OCI-LY1 (cell line): Measurements from ENCODE around the gene SLC36A4.
"Not testable (repeated sequence)": the region's sequence is repeated elsewhere in the genome, so short reads cannot be mapped to it uniquely, and the experiment has no call there.

ENCODE experiments used
- H2AFZ ChIP-seq: fragments of 200-600 bp; sonication (generic), shearing (Covaris generic); 2 replicates; pipeline ENCODE4 v1.6.0; 2014; ENCODE audit warnings: antibody characterized with exemption, mild to moderate bottlenecking, low read length
- H3F3A ChIP-seq: fragments of 200-600 bp; sonication (generic), shearing (Covaris generic); 2 replicates; pipeline ENCODE4 v1.6.0; 2014; ENCODE audit warnings: mild to moderate bottlenecking, antibody characterized with exemption, low read length, moderate library complexity; ENCODE audit not compliant: insufficient read depth
- H3K27ac ChIP-seq: fragments of 200-600 bp; sonication (generic); 2 replicates; pipeline ENCODE4 v1.5.1; 2014; ENCODE audit warnings: low read length, mixed run types, mild to moderate bottlenecking, low read depth; ENCODE audit not compliant: poor library complexity, severe bottlenecking
- H3K27me3 ChIP-seq: fragments of 200-600 bp; sonication (generic); 2 replicates; pipeline ENCODE4 v1.6.0; 2014; ENCODE audit warnings: antibody characterized with exemption, mild to moderate bottlenecking, low read length, moderate library complexity; ENCODE audit not compliant: insufficient read depth
- H3K36me3 ChIP-seq: fragments of 200-600 bp; sonication (generic); 2 replicates; pipeline ENCODE4 v1.6.1; 2014; ENCODE audit warnings: mild to moderate bottlenecking, antibody characterized with exemption, low read length, moderate library complexity, mixed read lengths; ENCODE audit not compliant: insufficient read depth
- H3K4me1 ChIP-seq: fragments of 200-600 bp; sonication (generic); 2 replicates; pipeline ENCODE4 v1.5.1; 2014; ENCODE audit warnings: mild to moderate bottlenecking, low read length, moderate library complexity; ENCODE audit not compliant: insufficient read depth, severe bottlenecking
- H3K4me2 ChIP-seq: fragments of 200-600 bp; sonication (generic), shearing (Covaris generic); 2 replicates; pipeline ENCODE4 v1.6.1; 2014; ENCODE audit warnings: low read length
- H3K4me3 ChIP-seq: fragments of 200-600 bp; sonication (generic); 2 replicates; pipeline ENCODE4 v1.5.1; 2014; ENCODE audit warnings: low read length, low read depth, mild to moderate bottlenecking, mixed read lengths; ENCODE audit not compliant: poor library complexity, severe bottlenecking
- H3K79me2 ChIP-seq: fragments of 200-600 bp; shearing (Covaris generic); 2 replicates; pipeline ENCODE4 v1.6.1; 2016; ENCODE audit warnings: mixed run types, low read length, mixed read lengths; ENCODE audit not compliant: insufficient read depth
- H3K9ac ChIP-seq: fragments of 200-600 bp; sonication (generic), shearing (Covaris generic); 2 replicates; pipeline ENCODE4 v1.6.1; 2014; ENCODE audit warnings: mild to moderate bottlenecking, low read length, mixed read lengths
- H3K9me2 ChIP-seq: fragments of 200-600 bp; sonication (generic), shearing (Covaris generic); 2 replicates; pipeline ENCODE4 v1.6.1; 2014; ENCODE audit warnings: low read depth, mild to moderate bottlenecking, low read length, mixed read lengths
- H3K9me3 ChIP-seq: fragments of 200-600 bp; shearing (Covaris generic); 2 replicates; pipeline ENCODE4 v1.6.1; 2014; ENCODE audit warnings: low read length, mixed read lengths
- H4K20me1 ChIP-seq: fragments of 200-600 bp; sonication (generic), shearing (Covaris generic); 2 replicates; pipeline ENCODE4 v1.6.0; 2016; ENCODE audit warnings: mild to moderate bottlenecking, low read length; ENCODE audit not compliant: insufficient read depth
- EZH2 ChIP-seq: fragments of 200-600 bp; sonication (generic), shearing (Covaris generic); IDR thresholded peaks from 2 replicates; pipeline ENCODE4 v1.8.0; 2017; ENCODE audit warnings: borderline replicate concordance, mixed run types, mild to moderate bottlenecking, antibody characterized with exemption, low read length, moderate library complexity, mixed read lengths
- TF ChIP-seq, protein P1 (sequence below): fragments of 200-600 bp; sonication (generic), shearing (Covaris generic); IDR thresholded peaks from 2 replicates; pipeline ENCODE4 v1.5.1; 2017; ENCODE audit warnings: mild to moderate bottlenecking, antibody characterized with exemption, low read length, moderate library complexity, mixed read lengths

SLC36A4 gene

DNA sequence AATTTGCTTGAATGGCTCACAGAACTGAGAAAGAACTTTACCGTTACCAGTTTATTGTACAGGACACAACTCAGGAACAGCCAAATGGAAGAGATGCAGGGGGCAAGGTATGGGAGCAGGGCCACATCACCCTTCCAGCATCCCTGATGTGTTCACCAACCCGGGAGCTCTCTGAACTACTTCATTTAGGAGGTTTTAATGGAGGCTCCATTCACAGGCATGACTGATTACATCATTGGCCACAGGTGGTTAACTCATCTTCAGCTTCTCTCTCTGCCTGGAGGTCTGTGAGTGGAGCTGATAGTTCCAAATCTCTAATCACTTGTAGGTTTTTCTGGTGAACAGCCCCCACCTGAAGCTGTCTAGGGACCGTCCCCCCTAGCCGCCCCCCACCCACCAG, 83.5 kb downstream of the SLC36A4 start:
- Histone ChIP-seq H3K4me2 (no peak overlapping the region), H3K4me1 (no peaks in the 10 kb centered on the region), H3K27me3 (no peaks in the 10 kb centered on the region), H3K4me3 (no peak overlapping the region), H3K9me2 (no peaks in the 10 kb centered on the region), H3K9ac (no peak overlapping the region), H4K20me1 (no peaks in the 10 kb centered on the region), H3F3A (no peaks in the 10 kb centered on the region), H3K79me2 (no peaks in the 10 kb centered on the region), H3K27ac (no peak overlapping the region), H3K9me3 (no peaks in the 10 kb centered on the region), H3K36me3 (no peaks in the 10 kb centered on the region), H2AFZ (no peak overlapping the region)
- no peak for TF ChIP-seq EZH2

DNA sequence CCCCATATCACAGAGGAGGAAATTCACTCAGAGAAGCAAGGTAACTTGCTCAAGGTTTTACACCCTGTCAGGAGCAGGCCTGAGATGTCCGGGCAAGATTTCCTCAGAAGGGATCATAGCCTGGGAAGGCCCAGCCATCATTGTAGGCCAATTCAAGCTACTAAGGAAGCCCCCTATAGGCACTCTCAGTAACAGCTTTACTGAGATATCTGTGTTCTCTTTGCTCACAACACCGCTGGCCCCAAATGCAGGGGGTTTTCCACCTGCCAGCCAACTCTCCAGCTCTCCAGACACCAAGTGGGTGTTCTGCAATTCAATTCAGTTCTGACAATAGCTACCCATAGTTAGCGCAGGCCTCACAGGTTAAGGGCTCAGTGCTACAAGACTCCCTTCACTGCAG, 84.0 kb downstream of the SLC36A4 start:
- Histone ChIP-seq H3K27ac (no peak overlapping the region), H3K27me3 (no peaks in the 10 kb centered on the region), H3K4me2 (no peak overlapping the region)

DNA sequence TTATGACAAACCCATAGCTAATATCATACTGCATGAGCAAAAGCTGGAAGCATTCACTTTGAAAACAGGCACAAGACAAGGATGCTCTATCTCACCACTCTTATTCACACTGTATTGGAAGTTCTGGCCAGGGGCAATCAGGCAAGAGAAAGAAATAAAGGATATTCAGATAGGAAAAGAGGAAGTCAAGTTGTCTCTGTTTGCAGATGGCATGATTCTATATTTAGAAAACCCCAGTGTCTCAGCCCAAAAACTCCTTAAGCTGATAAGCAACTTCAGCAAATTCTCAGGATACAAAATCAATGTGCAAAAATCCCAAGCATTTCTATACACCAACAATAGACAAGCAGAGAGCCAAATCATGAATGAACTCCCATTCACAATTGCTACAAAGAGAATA, 86.6 kb downstream of the SLC36A4 start:
- not testable (repeated sequence) for H3K36me3 ChIP-seq, H3K4me1 ChIP-seq, H4K20me1 ChIP-seq, H3K27ac ChIP-seq, H3K4me3 ChIP-seq, H3K9me2 ChIP-seq, H3F3A ChIP-seq, H3K4me2 ChIP-seq, H2AFZ ChIP-seq, H3K79me2 ChIP-seq, H3K9ac ChIP-seq, H3K9me3 ChIP-seq, H3K27me3 ChIP-seq

More for the DNA sequence above, 84.0 kb downstream of the SLC36A4 start:
- H3K4me1 ChIP-seq = no peaks in the 10 kb centered on the region
- H2AFZ ChIP-seq = no peak overlapping the region
- no peak overlapping the region for H3K4me3 ChIP-seq
- H3K79me2 ChIP-seq = no peaks in the 10 kb centered on the region
- TF ChIP-seq, protein P1, sequence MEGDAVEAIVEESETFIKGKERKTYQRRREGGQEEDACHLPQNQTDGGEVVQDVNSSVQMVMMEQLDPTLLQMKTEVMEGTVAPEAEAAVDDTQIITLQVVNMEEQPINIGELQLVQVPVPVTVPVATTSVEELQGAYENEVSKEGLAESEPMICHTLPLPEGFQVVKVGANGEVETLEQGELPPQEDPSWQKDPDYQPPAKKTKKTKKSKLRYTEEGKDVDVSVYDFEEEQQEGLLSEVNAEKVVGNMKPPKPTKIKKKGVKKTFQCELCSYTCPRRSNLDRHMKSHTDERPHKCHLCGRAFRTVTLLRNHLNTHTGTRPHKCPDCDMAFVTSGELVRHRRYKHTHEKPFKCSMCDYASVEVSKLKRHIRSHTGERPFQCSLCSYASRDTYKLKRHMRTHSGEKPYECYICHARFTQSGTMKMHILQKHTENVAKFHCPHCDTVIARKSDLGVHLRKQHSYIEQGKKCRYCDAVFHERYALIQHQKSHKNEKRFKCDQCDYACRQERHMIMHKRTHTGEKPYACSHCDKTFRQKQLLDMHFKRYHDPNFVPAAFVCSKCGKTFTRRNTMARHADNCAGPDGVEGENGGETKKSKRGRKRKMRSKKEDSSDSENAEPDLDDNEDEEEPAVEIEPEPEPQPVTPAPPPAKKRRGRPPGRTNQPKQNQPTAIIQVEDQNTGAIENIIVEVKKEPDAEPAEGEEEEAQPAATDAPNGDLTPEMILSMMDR = no peak
- no peak for TF ChIP-seq EZH2
- H3F3A ChIP-seq = no peaks in the 10 kb centered on the region
- H3K36me3 ChIP-seq = no peaks in the 10 kb centered on the region
- H4K20me1 ChIP-seq = no peaks in the 10 kb centered on the region
- no peaks in the 10 kb centered on the region for H3K9me2 ChIP-seq
- H3K9ac ChIP-seq = no peak overlapping the region
- no peaks in the 10 kb centered on the region for H3K9me3 ChIP-seq

DNA sequence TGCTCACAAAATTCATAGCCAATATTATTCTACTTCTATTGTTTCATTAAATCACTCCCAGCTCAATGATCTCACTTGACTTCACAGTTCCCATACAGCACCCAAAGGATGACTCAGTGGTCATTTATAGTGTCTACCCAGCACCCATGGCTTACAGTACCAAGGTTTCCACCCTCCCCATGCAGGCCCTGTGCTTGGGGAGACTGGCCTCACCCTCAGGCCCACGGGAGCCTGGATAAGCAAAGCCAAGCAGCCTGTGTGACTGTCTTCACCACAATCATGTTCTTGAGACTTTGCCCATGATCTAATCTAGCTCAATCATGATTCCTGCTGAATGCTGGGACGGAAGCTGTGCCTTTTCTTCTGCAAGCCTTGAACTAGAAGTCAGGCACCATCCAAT, 97.6 kb downstream of the SLC36A4 start:
- H3K4me3 ChIP-seq = no peak overlapping the region
- TF ChIP-seq, protein P1 = no peak
- no peak for TF ChIP-seq EZH2
- H3K9ac ChIP-seq = no peak overlapping the region
- H3K4me1 ChIP-seq = no peaks in the 10 kb centered on the region
- H3F3A ChIP-seq = no peaks in the 10 kb centered on the region
- H3K36me3 ChIP-seq = no peaks in the 10 kb centered on the region
- no peak overlapping the region for H3K4me2 ChIP-seq
- H3K9me3 ChIP-seq = no peaks in the 10 kb centered on the region
- no peaks in the 10 kb centered on the region for H3K9me2 ChIP-seq
- no peaks in the 10 kb centered on the region for H4K20me1 ChIP-seq
- H3K27ac ChIP-seq = no peak overlapping the region
- no peak overlapping the region for H2AFZ ChIP-seq
- H3K27me3 ChIP-seq = no peaks in the 10 kb centered on the region
- H3K79me2 ChIP-seq = no peaks in the 10 kb centered on the region
